PFSK-1 (cell line): Measurements from ENCODE around the gene WBP4.

ENCODE experiments used
- SIN3A ChIP-seq: IDR thresholded peaks from 2 replicates; pipeline ENCODE4 v1.6.1; 2012; ENCODE audit warnings: mild to moderate bottlenecking, low read length, moderate library complexity, borderline replicate concordance; ENCODE audit not compliant: insufficient read depth
- TF ChIP-seq, protein P1 (sequence below), 2 experiments: IDR thresholded peaks; 2 replicates each; pipeline versions ENCODE4 v1.6.1 to v1.8.0; 2011 to 2012; ENCODE audit warnings: low read depth in 2 of 2, low read length in 2 of 2, control low read depth in 1 of 2, inconsistent platforms in 1 of 2, mild to moderate bottlenecking in 1 of 2, moderate library complexity in 1 of 2; ENCODE audit not compliant: insufficient read depth in 1 of 2

DNA sequence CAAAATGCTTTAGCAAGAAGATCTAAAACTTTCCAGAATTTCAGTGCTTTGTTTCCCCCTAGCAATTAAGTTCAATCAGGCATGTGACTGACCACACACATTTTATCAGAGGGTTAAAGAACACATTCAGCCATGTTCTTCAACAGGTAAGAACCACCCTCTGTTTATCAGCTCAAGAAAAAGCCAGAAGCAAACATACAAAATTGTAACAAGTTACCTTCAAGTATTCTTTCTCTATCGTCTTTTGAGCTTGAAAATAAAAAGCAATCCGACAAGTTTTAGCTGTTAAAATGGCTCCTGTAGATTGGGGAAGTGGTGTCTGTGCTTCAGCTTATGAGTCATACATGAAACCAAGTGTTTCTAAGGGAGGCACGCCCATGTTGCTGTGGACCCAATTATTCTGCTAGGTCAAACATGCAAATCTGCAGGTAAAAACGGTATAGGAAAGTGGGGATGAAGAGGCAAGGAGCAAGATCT lies 42.3 kb upstream of the WBP4 start, which contains the start of gene ELF1:
- TF ChIP-seq SIN3A, result no peak
- TF ChIP-seq, protein P1, sequence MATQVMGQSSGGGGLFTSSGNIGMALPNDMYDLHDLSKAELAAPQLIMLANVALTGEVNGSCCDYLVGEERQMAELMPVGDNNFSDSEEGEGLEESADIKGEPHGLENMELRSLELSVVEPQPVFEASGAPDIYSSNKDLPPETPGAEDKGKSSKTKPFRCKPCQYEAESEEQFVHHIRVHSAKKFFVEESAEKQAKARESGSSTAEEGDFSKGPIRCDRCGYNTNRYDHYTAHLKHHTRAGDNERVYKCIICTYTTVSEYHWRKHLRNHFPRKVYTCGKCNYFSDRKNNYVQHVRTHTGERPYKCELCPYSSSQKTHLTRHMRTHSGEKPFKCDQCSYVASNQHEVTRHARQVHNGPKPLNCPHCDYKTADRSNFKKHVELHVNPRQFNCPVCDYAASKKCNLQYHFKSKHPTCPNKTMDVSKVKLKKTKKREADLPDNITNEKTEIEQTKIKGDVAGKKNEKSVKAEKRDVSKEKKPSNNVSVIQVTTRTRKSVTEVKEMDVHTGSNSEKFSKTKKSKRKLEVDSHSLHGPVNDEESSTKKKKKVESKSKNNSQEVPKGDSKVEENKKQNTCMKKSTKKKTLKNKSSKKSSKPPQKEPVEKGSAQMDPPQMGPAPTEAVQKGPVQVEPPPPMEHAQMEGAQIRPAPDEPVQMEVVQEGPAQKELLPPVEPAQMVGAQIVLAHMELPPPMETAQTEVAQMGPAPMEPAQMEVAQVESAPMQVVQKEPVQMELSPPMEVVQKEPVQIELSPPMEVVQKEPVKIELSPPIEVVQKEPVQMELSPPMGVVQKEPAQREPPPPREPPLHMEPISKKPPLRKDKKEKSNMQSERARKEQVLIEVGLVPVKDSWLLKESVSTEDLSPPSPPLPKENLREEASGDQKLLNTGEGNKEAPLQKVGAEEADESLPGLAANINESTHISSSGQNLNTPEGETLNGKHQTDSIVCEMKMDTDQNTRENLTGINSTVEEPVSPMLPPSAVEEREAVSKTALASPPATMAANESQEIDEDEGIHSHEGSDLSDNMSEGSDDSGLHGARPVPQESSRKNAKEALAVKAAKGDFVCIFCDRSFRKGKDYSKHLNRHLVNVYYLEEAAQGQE (IDR thresholded peaks at IDR 0.05; ENCODE audit: insufficient read depth in 1 of 2, low read depth in 2 of 2, low read length in 2 of 2), result no peak
